Measurements from ENCODE around the gene PHLDB3.

- no peak for TF ChIP-seq EZH2 (IDR thresholded peaks at IDR 0.05)
- no peak for TF ChIP-seq EZH2phosphoT487 (IDR thresholded peaks at IDR 0.05)
Observed at GRCh38 chr19:43446746-43447489, 57.6 kb downstream of the PHLDB3 start.

Measured in neural progenitor cell (in vitro differentiated cells).